ENCODE data around the gene SLC35F6.

SLC35F6 gene

DNA sequence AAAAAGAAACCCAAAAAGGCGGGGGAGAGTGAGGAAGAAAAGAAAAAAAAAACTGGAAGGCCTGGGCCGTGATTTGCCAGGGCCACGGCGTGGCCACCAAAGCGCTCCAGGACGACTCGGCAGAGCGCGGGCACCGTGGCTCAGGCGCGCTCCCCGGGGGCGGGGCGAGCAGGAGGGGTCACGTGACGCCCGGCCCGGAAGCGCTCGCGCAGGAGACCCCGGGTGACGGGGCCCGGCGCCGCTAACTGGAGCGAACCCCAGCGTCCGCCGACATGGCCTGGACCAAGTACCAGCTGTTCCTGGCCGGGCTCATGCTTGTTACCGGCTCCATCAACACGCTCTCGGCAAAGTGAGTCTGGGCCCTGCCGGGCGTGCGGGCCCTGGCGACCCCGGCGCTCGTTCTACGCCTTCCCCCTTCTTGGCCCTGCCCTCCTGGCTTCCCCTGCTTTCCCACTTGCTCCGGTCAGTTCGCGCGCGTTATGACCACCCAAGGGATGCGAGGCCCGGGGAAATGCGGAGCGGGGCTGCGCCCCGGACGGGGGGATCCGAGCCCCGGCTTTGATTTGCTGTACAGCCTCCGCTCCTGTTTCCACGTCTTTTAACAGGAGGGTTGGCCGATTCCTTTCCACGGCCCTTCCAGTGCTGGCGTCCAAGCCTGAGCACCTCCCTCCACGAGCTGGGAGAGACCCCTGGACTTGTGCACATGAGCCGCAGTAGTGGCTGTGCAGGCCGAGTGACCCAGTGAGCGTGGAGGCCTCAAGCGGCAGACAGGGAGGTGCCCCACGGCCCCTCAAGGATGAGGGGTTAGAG, at the start of gene SLC35F6:
Gene SLC35F6 (plus strand): TSS at position 207 of the 810 bp plus-strand sequence. CDS start 66 bp downstream, at position 273.
- DNase-seq: peak; percentile 94

- DNase-seq: no peak
Observed at GRCh38 chr2:26715528-26716270, 48.4 kb upstream of the SLC35F6 start.

- DNase-seq: no peak
Observed at GRCh38 chr2:26716340-26716739, 47.7 kb upstream of the SLC35F6 start.

DNA sequence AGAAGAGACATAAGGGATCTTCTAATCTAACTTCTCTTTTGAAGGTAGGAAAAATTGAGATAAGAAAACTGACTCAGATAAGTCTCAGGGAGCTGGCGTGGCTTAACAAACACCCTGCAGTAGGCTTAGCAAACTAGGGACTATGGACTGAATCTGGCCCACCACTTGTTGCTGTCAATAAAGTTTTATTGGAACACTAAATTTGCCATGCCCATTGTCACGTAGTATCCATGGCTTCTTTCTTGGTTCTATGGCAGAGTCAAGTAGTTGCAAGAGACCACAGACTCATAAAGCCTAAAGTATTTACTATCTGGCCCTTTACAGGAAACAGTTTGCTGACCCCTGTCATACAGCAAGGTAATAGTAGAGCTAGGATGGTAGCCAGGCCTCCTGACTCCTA, 47.3 kb upstream of the SLC35F6 start:
- no peak for DNase-seq

GRCh38 chr2:26717362-26717761, 46.7 kb upstream of the SLC35F6 start:
- DNase-seq: no peak

- no peak for DNase-seq
Observed at GRCh38 chr2:26718949-26719686, 45.0 kb upstream of the SLC35F6 start.

DNA sequence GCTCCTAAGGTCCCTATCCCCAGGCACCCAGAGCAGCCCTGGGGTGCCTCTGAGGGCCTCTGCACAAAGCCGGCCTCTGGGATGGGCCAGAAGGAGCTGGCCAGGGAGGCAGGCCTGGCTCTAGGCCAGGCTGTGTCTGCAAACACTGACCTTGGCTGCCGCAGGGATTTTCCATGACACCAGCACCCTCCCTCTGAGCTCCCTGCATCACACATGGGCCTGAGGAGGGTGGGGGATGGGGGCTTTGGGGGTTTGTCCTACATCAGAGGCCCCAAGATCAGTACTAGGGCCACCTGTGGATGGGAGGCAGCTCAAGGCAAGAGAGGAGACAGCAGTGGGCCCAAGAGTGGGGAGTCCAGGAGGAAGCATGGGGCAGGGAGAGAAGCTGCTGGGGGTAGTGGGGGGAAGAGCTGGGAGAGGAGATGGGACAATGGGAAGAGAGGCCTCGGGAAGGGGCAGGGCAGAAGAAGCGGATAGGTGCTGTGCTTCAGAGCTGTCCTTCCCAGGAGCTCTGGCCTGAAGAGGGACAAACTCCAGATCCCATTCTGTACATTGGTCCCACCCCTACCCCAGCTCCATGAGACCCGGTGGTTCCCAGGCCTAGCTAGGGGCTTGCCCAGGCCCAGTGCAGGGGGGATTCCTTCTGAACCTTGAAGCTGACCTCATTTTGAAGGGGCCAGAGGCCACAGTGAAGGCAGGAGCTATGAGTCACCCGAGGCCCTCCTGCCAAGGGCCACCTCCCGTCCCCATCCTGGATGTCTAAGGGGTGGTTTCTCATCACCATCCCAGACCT, 43.6 kb upstream of the SLC35F6 start:
- no peak for DNase-seq

DNA sequence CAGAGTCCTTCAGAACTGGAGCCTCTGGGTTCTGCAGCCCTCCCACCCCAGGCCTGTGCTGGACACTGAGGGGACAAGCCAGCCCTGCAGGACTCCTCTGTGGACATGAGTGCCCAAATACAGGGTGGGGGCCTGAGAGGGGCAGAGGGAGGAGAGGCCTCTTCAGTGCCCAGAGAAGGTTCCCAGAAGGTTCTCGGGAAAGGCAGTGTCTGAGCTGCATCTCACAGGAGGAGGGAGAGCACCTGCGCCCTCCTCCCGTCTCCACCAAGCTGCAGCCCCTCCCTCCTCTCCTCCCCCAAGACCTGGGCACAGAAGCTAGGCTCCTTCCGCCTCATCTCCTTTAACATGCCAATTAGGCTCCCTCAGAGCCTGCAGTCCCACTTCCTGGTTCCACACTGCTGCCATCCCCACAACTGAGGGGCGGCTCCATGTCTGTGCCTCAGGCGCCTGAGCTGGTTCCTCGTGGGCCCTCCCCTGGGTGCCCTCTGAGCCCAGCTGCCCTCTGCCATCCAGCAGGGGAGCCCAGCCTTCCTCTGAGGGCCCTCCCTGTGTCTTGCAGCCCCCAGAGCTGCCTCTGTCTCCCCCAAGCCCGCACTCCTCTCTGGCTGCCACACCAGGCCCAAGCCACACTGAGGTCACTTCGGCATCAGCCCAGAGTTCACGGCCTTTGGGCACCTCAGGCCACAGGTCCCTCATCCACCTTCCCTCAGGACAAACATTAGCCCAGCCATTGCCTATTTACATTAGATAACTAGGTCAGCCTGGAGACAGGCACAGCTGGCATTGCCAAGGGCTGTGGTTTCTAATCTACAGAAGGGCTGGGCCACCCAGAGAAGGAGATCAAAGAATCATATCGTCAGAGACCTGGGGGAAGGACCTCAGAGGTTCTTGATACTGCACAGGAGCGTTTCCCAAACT, 42.7 kb upstream of the SLC35F6 start:
- DNase-seq: no peak

GRCh38 chr2:26722328-26722727, 41.8 kb upstream of the SLC35F6 start:
- no peak for DNase-seq

DNA sequence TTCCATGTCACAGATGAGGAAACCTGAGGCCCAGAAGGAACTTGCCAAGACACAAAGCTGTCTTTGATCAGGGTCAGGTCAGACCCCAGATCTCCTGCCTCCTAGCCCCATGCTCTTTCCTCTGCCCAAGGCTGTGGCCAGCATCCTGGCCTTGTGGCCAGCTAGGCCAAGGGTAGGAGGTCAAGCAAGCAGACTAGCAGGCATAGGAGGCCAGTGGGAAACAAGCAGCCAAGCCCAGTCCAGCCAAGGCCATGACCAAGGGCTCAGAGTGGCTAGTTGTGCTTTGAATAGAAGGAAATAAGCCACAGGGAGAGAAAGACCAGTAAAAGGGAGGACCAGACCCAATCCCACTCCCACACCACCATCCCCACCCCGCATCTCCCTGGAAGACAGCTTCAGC, 41.2 kb upstream of the SLC35F6 start:
- DNase-seq: no peak

DNA sequence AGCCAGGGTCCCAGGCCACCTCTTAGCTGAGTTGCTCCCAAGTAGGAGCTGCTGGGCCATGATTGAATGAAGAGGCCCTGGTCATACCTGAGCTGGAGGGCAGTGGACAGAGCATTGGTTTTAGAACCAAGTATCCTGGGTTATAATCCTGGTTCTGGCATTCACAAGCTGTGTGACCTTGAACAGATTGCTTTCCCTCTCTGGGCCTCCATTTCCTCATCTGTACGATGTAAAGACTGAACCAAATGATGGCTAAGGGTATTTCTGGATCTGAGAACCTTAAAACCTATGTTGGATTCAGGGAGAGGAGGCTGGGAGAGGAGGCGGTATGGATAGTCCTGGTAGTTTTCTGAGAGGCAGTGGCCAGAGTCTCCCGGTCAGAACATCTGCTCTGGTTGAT, 40.6 kb upstream of the SLC35F6 start:
- no peak for DNase-seq

DNA sequence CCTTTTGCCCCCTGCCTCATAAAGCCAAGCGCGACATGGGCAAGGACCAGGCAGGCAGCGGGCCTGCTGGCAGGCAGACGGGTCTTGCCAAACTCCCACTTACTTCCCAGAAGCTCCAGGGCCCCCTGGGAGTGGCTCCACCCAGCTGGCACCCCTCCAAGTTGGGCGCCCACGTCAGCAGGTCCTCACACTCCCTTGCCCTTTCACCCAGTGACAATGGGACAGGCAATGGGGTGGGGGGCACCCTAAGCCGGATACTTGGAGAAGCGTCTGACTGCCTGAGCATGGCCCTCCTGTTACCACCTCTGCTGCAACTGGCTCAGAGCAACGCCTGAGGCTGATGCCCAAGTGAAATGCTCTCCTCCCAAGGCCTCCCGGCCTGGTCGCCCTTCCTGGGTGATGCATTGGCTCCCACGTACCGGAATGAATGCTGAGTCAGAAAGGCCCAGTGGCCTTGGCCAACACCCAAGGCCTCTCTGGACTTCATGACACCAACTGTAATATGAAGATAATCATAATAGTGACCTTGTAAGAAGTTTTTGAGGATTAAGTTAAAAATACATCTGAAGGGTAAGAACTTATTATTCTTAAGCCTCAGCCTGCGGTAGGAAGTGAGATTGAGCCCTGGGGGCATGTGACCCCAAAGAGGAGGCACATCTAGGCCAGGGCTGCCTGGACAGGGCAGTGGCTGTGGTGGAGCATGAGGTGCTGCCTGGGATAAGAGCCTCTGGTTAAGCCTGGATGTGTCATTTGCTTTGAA, 39.9 kb upstream of the SLC35F6 start:
- no peak for DNase-seq

DNA sequence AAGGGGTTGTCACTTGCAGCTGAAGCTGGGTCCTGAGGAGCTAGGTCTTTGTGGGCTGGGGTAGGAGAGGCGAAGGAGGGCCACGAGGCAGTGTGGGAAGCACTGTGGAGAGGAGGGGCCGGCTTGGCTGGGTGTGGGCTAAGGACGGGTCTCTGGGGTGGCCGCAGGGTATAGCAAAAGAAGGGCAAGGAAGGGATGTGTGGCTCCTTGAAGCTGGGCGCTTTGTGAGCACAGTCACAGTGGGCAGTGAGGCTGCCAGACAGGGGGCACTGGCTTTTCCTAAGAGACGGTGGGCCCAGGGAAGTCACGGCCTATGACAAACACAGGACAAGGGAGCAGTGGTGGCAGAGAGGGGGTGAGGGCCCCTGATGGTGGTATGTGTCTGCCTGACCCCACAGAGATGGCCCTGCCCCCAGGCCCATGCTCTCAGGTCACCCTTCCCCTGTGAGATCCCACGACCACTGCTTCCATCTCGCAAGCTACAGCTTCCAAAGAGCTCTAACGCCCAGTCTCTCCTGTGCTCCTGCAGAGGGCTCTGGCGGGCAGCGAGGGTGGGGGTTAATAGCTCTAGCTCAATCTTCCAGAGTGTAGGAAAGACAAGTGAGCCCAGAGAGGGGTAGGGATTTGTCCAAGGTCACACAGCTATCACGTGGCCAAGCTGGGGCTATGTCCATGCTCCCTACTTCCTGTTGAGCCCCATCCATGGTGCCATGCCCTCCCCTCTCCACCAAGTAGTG, 39.1 kb upstream of the SLC35F6 start:
- DNase-seq: no peak

DNA sequence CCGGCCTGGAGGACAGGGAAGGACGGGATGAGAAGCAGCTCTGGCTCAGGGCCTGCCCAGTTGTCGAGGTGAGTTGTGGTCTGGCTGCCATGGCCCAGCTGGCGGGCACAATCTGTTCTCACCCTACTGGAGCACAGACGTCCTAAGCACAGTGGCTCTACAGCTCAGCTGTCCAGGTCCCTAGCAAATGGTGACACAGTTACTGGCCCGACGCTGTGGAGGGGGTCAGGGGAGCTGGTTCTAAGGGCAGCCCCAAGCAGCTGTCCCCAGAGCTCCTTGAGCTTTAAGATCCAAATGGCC, 38.6 kb upstream of the SLC35F6 start:
- DNase-seq: no peak

DNA sequence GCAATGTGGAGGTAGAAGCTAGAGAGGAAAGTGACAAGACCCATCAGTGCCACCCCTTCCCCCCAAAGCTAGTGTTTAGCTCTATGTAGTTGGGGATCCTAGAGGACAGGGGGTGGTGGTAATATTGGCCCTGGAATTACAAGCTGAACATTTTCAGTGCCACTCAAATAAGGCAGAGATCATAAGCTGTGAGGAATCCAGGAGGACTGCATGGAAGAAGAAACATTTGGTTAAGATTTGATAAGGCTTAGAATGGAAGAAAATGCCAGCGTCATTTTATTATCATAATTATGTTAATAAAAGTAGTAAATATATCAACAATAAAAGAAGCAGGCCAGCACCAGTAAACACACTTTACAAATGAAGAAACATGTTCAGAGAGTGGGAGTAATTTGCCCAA, 37.9 kb upstream of the SLC35F6 start:
- DNase-seq: no peak

DNA sequence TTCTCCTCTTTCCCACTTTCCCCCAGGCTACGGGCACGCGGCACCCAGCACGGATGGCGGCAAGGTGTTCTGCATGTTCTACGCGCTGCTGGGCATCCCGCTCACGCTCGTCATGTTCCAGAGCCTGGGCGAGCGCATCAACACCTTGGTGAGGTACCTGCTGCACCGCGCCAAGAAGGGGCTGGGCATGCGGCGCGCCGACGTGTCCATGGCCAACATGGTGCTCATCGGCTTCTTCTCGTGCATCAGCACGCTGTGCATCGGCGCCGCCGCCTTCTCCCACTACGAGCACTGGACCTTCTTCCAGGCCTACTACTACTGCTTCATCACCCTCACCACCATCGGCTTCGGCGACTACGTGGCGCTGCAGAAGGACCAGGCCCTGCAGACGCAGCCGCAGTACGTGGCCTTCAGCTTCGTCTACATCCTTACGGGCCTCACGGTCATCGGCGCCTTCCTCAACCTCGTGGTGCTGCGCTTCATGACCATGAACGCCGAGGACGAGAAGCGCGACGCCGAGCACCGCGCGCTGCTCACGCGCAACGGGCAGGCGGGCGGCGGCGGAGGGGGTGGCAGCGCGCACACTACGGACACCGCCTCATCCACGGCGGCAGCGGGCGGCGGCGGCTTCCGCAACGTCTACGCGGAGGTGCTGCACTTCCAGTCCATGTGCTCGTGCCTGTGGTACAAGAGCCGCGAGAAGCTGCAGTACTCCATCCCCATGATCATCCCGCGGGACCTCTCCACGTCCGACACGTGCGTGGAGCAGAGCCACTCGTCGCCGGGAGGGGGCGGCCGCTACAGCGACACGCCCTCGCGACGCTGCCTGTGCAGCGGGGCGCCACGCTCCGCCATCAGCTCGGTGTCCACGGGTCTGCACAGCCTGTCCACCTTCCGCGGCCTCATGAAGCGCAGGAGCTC, 36.2 kb upstream of the SLC35F6 start:
- DNase-seq: no peak

DNA sequence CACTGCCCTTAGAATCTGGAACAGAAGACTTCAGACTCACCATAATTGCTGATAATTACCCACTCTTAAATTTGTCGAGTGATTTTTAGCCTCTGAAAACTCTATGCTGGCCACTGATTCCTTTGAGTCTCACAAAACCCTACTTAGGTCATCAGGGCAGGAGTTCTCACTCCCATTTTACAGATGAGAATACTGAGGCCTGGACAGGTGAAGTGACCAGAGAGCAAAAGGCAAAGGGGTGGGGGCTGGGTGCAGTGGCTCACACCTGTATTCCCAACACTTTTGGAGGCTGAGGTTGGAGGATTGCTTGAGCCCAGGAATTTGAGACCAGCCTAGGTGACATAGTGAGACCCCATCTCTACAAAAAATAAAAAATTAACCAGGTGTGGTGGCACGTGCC, 34.8 kb upstream of the SLC35F6 start:
- no peak for DNase-seq

DNA sequence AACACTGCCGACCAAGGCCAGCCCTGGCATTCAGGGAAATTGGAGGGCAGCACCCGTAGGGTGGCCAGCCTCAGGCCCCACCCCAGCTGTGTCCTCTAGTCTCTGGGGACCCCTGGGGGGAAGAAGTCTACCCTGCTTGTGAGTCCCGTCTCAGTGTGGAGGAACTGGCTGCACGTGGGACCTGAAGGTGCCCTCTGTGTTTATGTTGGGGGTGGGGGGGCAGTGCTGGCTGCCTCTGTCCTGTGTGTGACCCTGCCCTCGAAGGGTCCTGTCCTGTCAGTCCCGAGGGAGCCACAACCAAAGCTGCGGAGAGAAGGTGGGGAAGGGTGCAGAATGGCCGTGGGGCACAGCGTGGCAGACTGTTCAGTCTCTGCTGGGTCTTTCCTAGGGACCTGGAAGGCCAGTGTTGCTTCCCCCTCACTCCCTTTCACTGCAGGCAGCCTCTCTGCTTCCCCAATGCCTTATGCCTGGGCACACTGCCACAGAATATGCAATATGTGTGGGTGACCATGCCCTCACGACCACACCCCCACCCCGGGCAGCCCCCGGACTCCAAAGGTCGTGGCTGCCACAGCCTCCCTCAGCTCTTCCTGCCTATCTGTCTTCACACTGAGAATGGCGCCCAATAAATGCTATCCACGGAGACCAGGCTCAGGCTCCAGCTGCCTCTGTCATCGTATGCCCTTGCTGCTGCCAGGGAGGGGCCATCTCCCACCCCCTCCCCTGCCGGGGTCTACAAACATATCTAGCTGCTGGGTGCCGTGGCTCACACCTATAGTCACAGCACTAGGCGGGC, 33.3 kb upstream of the SLC35F6 start:
- no peak for DNase-seq
